Vein endothelial cell (primary cell): ENCODE data around the gene KRT15. TPM values are rescaled to one million over a fixed set of nuclear protein-coding genes. Genes with fewer than 3 reads are reported as not detected.

Source experiments
- small RNA-seq: library from RNA; depleted of rRNA; stranded (forward); fragments of <200 nt; gene quantifications from one replicate; pipeline ENCODE3, GENCODE V24; 2012
- total RNA-seq: library from RNA; depleted of rRNA; stranded (reverse); fragments of >200 nt; gene quantifications from 2 replicates; pipeline ENCODE4 v1.2.3, GENCODE V29; 2012

KRT15 gene
- total RNA-seq: 0.65 and 2.8 TPM in 2 replicates

GRCh38 chr17:41518789-41519449 lies at the start of gene KRT15:
Gene KRT15 (minus strand): TSS chr17:41518890. CDS start chr17:41518827, 63 bp downstream.

GRCh38 chr17:41505007-41505808 lies 13.5 kb downstream of the KRT15 start, which contains the start of gene KRT13:
Gene KRT13 (minus strand): TSS chr17:41505612. CDS start chr17:41505550, 62 bp downstream.

GRCh38 chr17:41489531-41489930 lies 29.2 kb downstream of the KRT15 start, which contains the start of gene KRT36:
Gene KRT36 (minus strand): TSS chr17:41489910. CDS start chr17:41489864, 46 bp downstream.

GRCh38 chr17:41481036-41481435 lies 37.7 kb downstream of the KRT15 start, which contains the start of gene KRT35:
Gene KRT35 (minus strand): TSS chr17:41481151. CDS start chr17:41481097, 54 bp downstream.

GRCh38 chr17:41466988-41467387 lies 51.7 kb downstream of the KRT15 start, which contains the start of gene KRT32:
Gene KRT32 (minus strand): TSS chr17:41467386. CDS start chr17:41467325, 61 bp downstream.

Small RNA genes lying within 50 kb of the gene (small RNA-seq; reads per million reads assigned to genes)
- 166 reads per million, percentile 99 among the genes with 10 or more reads in this experiment for gene RNU2-32P

Other genes starting within 250 kb of the KRT15 start
- not detected in 2 replicates for gene KRTAP9-7, start 243.2 kb downstream of the KRT15 start, total RNA-seq
- not detected in 2 replicates for gene KRTAP29-1, start 216.0 kb downstream of the KRT15 start, total RNA-seq
- gene KRTAP16-1, start 209.6 kb downstream of the KRT15 start, total RNA-seq: not detected in 2 replicates
- not detected in 2 replicates for gene KRTAP17-1, start 203.2 kb downstream of the KRT15 start, total RNA-seq
- gene KRT33A, start 168.1 kb downstream of the KRT15 start, total RNA-seq: not detected in 2 replicates
- gene KRT33B, start 149.1 kb downstream of the KRT15 start, total RNA-seq: not detected in 2 replicates
- gene KRT34, start 136.6 kb downstream of the KRT15 start, total RNA-seq: not detected in 2 replicates
- not detected in 2 replicates for gene KRT31, start 121.3 kb downstream of the KRT15 start, total RNA-seq
- not detected in 2 replicates for gene KRT37, start 94.3 kb downstream of the KRT15 start, total RNA-seq
- not detected in 2 replicates for gene KRT38, start 77.9 kb downstream of the KRT15 start, total RNA-seq
- gene KRT32, start 51.5 kb downstream of the KRT15 start, total RNA-seq: not detected in 2 replicates
- not detected in 2 replicates for gene KRT35, start 37.7 kb downstream of the KRT15 start, total RNA-seq
- not detected in 2 replicates for gene KRT36, start 29.0 kb downstream of the KRT15 start, total RNA-seq
- not detected in 2 replicates for gene KRT13, start 13.3 kb downstream of the KRT15 start, total RNA-seq
- gene KRT19, start 9.4 kb upstream of the KRT15 start, total RNA-seq: 25.5 and 62.2 TPM in 2 replicates
- not detected in 2 replicates for gene KRT9, start 53.2 kb upstream of the KRT15 start, total RNA-seq
- gene KRT14, start 68.0 kb upstream of the KRT15 start, total RNA-seq: not detected in 2 replicates
- not detected in 2 replicates for gene KRT16, start 93.9 kb upstream of the KRT15 start, total RNA-seq
- 0.38 TPM in 1 of 2 replicates, not detected in the other for gene KRT17, start 105.7 kb upstream of the KRT15 start, total RNA-seq
- 67.3 and 85.7 TPM in 2 replicates for gene EIF1, start 170.0 kb upstream of the KRT15 start, total RNA-seq
- not detected in 2 replicates for gene GAST, start 193.4 kb upstream of the KRT15 start, total RNA-seq
- under 0.01 and 0.29 TPM in 2 replicates for gene HAP1, start 215.8 kb upstream of the KRT15 start, total RNA-seq